ENCODE results near the gene KAZN.

DNA sequence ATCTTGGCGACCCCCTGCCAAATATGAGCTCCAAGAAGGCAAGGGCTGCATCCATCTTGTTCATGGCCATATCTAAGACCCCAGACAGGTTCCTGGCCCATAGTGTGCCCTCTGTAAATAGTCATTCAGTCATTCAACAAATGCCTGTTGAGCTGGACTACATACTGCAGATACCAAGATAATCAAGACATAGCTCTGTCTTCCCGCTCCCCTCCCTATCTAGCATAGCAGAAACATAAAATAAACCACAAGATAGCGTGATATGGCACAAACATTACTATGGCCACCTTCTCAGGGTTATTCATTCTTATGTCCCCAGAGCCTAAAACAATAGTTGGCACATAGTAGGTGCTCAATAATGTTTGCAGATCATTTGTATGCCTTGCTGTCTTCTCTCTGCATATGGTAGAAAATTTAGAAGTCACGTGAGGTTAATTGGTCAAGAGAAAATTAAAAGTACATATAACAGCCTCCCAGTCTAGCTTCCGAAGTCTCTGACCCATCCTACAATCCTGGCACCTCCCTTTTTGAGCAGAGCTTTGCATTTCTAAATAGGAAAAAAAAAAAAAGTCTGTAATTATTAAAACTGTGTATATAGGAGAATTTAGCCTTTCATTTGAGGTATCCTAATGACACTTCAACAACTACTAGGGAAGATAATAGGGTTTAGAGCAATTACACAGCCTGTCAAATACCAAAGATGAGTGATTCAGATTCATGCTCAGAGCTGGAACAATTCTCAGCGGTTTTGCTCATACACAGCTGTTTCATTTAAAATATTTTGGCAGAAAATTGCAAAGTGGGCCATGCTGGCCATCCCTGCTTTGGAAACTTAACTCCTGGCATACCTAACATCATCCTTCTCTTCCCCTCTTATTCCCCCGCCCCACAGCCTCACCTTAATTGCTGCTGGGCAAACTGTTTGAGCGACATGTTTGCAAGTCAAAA is 219.0 kb downstream of the KAZN start:
- TF ChIP-seq, protein P1, sequence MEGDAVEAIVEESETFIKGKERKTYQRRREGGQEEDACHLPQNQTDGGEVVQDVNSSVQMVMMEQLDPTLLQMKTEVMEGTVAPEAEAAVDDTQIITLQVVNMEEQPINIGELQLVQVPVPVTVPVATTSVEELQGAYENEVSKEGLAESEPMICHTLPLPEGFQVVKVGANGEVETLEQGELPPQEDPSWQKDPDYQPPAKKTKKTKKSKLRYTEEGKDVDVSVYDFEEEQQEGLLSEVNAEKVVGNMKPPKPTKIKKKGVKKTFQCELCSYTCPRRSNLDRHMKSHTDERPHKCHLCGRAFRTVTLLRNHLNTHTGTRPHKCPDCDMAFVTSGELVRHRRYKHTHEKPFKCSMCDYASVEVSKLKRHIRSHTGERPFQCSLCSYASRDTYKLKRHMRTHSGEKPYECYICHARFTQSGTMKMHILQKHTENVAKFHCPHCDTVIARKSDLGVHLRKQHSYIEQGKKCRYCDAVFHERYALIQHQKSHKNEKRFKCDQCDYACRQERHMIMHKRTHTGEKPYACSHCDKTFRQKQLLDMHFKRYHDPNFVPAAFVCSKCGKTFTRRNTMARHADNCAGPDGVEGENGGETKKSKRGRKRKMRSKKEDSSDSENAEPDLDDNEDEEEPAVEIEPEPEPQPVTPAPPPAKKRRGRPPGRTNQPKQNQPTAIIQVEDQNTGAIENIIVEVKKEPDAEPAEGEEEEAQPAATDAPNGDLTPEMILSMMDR (conservative IDR thresholded peaks at IDR 0.05) = no peak
- no peak for TF ChIP-seq EZH2 (IDR thresholded peaks at IDR 0.05; ENCODE audit: low read depth)
